GM21717 (cell line): ENCODE data around the gene LGALSL.

ENCODE experiments used
- ATAC-seq: cut with Tn5 transposase; IDR thresholded peaks from one replicate; pipeline ENCODE4 v1.9.1; 2021; ENCODE audit warnings: mild to moderate bottlenecking, moderate library complexity; ENCODE audit not compliant: unreplicated experiment

LGALSL gene

GRCh38 chr2:64453770-64454385 lies at the start of gene LGALSL:
LGALSL (plus strand) TSS chr2:64454162; CDS start chr2:64454546, 384 bp downstream.
- ATAC-seq, result peak; percentile 66

GRCh38 chr2:64404743-64405142 lies 49.2 kb upstream of the LGALSL start:
- no peak for ATAC-seq

- no peak for ATAC-seq
Measured at GRCh38 chr2:64405581-64406406, 48.2 kb upstream of the LGALSL start.

GRCh38 chr2:64406407-64406774 lies 47.6 kb upstream of the LGALSL start:
- ATAC-seq, result no peak

GRCh38 chr2:64408031-64408430 lies 45.9 kb upstream of the LGALSL start:
- no peak for ATAC-seq

GRCh38 chr2:64410671-64411070 lies 43.3 kb upstream of the LGALSL start:
- no peak for ATAC-seq

GRCh38 chr2:64412671-64413070 lies 41.3 kb upstream of the LGALSL start:
- ATAC-seq, result no peak

- ATAC-seq, result no peak
Measured at GRCh38 chr2:64414736-64415435, 39.1 kb upstream of the LGALSL start.

- ATAC-seq, result no peak
Measured at GRCh38 chr2:64417624-64418023, 36.3 kb upstream of the LGALSL start.

GRCh38 chr2:64419596-64420165 lies 34.3 kb upstream of the LGALSL start:
- no peak for ATAC-seq

- ATAC-seq, result no peak
Measured at GRCh38 chr2:64420677-64421076, 33.3 kb upstream of the LGALSL start.

GRCh38 chr2:64421201-64421600 lies 32.8 kb upstream of the LGALSL start:
- no peak for ATAC-seq

GRCh38 chr2:64422466-64422865 lies 31.5 kb upstream of the LGALSL start:
- ATAC-seq, result no peak

- no peak for ATAC-seq
Measured at GRCh38 chr2:64423303-64423702, 30.7 kb upstream of the LGALSL start.

GRCh38 chr2:64424416-64424987 lies 29.5 kb upstream of the LGALSL start:
- no peak for ATAC-seq

- ATAC-seq, result no peak
Measured at GRCh38 chr2:64426183-64426952, 27.6 kb upstream of the LGALSL start.

- no peak for ATAC-seq
Measured at GRCh38 chr2:64434039-64434657, 19.8 kb upstream of the LGALSL start.

GRCh38 chr2:64437883-64438282 lies 16.1 kb upstream of the LGALSL start:
- no peak for ATAC-seq

GRCh38 chr2:64439194-64439593 lies 14.8 kb upstream of the LGALSL start:
- ATAC-seq, result no peak

GRCh38 chr2:64440843-64441242 lies 13.1 kb upstream of the LGALSL start:
- no peak for ATAC-seq
